ENCODE data around the gene CPT2. TPM values are rescaled to one million over a fixed set of nuclear protein-coding genes. Genes with fewer than 3 reads are reported as not detected.

Gene CPT2
- total and polyA plus RNA-seq, 9 of the 15 experiments (the other 6 are each of a cell fraction or from before 2014, with no cell fraction given) = 7.6 to 25.1 (median 16.8) TPM

GRCh38 chr1:53176452-53177208, 20.0 kb upstream of the CPT2 start:
- in situ Hi-C loops (cut with MboI) (loop anchor here (25.0 kb wide), 1 partner anchor 264 kb away; the partner anchor contains the start of gene ECHDC2), intact Hi-C loops (cut with micrococcal nuclease) (no loop called here)
- H3K9me3 ChIP-seq (replicated peaks; ENCODE audit: control insufficient read depth, insufficient read depth, low read depth, low read length) = no peaks in the 10 kb centered on the region
- H2AFZ ChIP-seq (ENCODE audit: low read depth, low read length) = no peak overlapping the region
- FAIRE-seq (no peak), ATAC-seq (0 out of 3 replicates have a peak, but pooled peaks have one; percentile 27), DNase-seq (ENCODE audit: extremely low read depth in 1 of 4, low spot score in 3 of 4) (no peak)
- no peaks in the 10 kb centered on the region for H4K20me1 ChIP-seq (replicated peaks; ENCODE audit: control insufficient read depth, insufficient read depth, low read length)
- H3K27me3 ChIP-seq (ENCODE audit: control insufficient read depth in 2 of 2, insufficient read depth in 2 of 2, low read length in 2 of 2) = peaks cover 39 to 70% of the 10 kb centered on the region in 2 experiments
- peak overlapping the region in 1 of 2 experiments; percentile 53; a peak in 1 of 4 replicates for H3K9ac ChIP-seq (ENCODE audit: insufficient read depth in 1 of 2, low read depth in 2 of 2, low read length in 2 of 2)
- H3K36me3 ChIP-seq (ENCODE audit: control insufficient read depth, insufficient read depth, low read length) = no peaks in the 10 kb centered on the region
- 6% methylated on average over 10 of the region's 10 CpGs for WGBS (ENCODE audit: insufficient coverage, low coverage, missing lambda C conversion rate)
- H3K4me2 ChIP-seq (ENCODE audit: insufficient read depth, low read length) = no peak overlapping the region
- H3K27ac ChIP-seq (ENCODE audit: extremely low read depth, low read depth, low read length) = no peak overlapping the region
- ChIA-PET CTCF (ENCODE audit: low intra/inter-chr PET ratio) (no interaction called here), POLR2A (interaction anchor here (0.7 kb wide), 2 partner anchors 13 to 18 kb away, joined by 3 to 4 read pairs; no protein-coding TSS in a partner anchor)
- no peaks in the 10 kb centered on the region; a peak in 2 of 5 replicates for H3K4me1 ChIP-seq (replicated peaks in 1 of 2; ENCODE audit: control insufficient read depth in 2 of 2, insufficient read depth in 2 of 2, low read length in 2 of 2)
- no peak overlapping the region for H3K4me3 ChIP-seq
- no TSS peak for BruUV-seq (replicated peaks)
- H3K79me2 ChIP-seq (ENCODE audit: control insufficient read depth, insufficient read depth, low read length) = no peaks in the 10 kb centered on the region
- no peaks in the 10 kb centered on the region for H3K9me1 ChIP-seq (ENCODE audit: control insufficient read depth, insufficient read depth, low read length)
- TF ChIP-seq CBX1 (IDR thresholded peaks at IDR 0.05; ENCODE audit: low read depth) (no peak), CLOCK (CRISPR knock-in tag; IDR thresholded peaks at IDR 0.05; ENCODE audit: borderline replicate concordance) (no peak), RAD21 (CRISPR knock-in tag; conservative IDR thresholded peaks at IDR 0.05 in 1 of 2, IDR thresholded peaks at IDR 0.05 in 1 of 2) (peak in 1 of 2 experiments; percentile 42; a peak in 3 of 4 replicates), TBP (optimal IDR thresholded peaks at IDR 0.05; ENCODE audit: low read depth, low read length) (no peak), ZNF75A (CRISPR knock-in tag; IDR thresholded peaks at IDR 0.05) (no peak), NRF1 (conservative IDR thresholded peaks at IDR 0.05 in 1 of 2, IDR thresholded peaks at IDR 0.05 in 1 of 2) (peak; percentile 69 to 75), ZBTB11 (CRISPR knock-in tag; IDR thresholded peaks at IDR 0.05) (no peak), RBM22 (IDR thresholded peaks at IDR 0.05; ENCODE audit: low read depth, low read length, poor library complexity, severe bottlenecking) (no peak), CTCF (IDR thresholded peaks at IDR 0.05 in 2 of 3, conservative IDR thresholded peaks at IDR 0.05 in 1 of 3; ENCODE audit: insufficient read depth in 2 of 3, low read depth in 1 of 3, low read length in 3 of 3) (peak in 1 of 3 experiments; percentile 26; a peak in 1 of 6 replicates)
